GM19468 (cell line): Measurements from ENCODE around the gene GRIN2D.

Source experiments
- ATAC-seq: cut with Tn5 transposase; IDR thresholded peaks from one replicate; pipeline ENCODE4 v1.9.1; 2021; ENCODE audit warnings: mild to moderate bottlenecking, moderate library complexity, moderate number of reproducible peaks; ENCODE audit not compliant: unreplicated experiment; ENCODE audit errors: extremely low read depth

GRIN2D gene

GRCh38 chr19:48424694-48425219 is 31.3 kb downstream of the GRIN2D start:
- no peak for ATAC-seq

GRCh38 chr19:48428670-48429069 is 35.2 kb downstream of the GRIN2D start:
- no peak for ATAC-seq

- ATAC-seq = no peak
Measured at GRCh38 chr19:48433337-48433736, 39.9 kb downstream of the GRIN2D start.

- ATAC-seq = no peak
Measured at GRCh38 chr19:48436586-48436985, 43.1 kb downstream of the GRIN2D start.

GRCh38 chr19:48441360-48442050 is 48.0 kb downstream of the GRIN2D start:
- no peak for ATAC-seq

- ATAC-seq = no peak
Measured at GRCh38 chr19:48442116-48443035, 48.9 kb downstream of the GRIN2D start.

GRCh38 chr19:48443256-48443655 is 49.8 kb downstream of the GRIN2D start:
- no peak for ATAC-seq
